LoVo (cell line): ENCODE data around the gene TIAM2.

Experiments
- DNase-seq: peaks from one replicate; pipeline ENCODE4 v3.0.0-alpha.2; 2016; ENCODE audit warnings: low spot score

Gene TIAM2

DNA sequence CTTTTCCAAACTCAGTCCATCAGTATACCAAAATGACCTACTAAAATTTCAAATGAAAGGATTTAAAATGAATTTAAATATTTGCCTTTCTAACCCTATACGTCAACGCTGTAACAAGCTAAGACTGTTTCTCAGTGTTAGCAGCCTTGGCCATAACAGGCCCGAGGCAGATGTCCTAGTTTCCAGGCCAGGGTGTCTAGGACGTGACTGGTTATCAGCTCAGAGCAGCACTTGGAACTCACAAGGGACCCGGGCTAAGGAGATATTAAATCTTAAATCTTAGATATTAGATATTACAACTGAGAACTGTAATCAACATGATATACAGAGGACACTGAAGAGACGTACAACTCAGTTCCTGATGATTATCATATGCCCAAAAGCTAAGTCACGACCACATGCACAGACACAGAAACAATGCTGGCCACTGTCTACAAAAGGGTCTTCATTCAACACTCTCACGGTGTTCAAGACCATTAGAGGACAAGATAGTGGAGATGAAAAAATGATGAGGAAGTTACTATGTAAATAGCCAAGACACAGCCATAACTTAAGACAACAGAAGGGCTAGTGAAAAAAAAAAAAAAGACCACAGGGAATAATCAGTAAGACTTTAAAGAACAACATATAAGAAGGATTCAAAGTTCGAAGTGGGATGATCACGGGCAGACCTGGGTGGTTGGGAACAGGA is 268.4 kb downstream of the TIAM2 start, which contains the start of gene CLDN20:
Gene CLDN20 (plus strand): TSS at position 641 of the 691 bp plus-strand sequence. CDS start 11,707 bp downstream, outside the sequence.
- no peak for DNase-seq

DNA sequence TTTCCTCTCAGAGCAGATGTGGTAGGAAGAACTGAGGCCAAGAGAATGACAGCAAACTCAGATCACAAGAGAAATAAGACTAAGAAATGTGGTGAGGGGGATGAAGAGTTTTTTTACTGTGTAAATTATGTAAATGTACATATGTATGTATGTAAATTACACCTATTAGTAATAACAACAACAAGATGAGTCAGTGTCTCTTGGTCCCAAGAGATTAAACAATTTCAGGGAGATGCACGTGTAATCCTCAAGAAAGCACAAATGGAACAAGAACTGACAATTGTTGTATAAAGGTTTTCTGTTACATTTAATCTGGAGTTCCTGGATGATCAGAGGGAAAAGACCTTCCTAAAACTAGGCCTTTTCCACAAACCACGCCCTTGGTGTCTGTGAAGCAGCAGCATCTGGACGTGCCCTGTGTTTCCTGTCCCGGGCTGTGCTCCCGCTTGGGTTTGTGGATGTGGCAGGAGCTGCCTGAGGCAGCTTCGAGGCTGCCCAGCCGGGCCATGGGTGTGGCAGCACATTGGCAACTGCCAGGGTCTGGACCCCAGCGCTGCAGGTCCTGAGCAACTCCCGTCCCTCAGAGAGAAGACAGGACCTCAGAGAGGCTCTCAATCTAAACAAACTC is 269.7 kb downstream of the TIAM2 start:
- no peak for DNase-seq

DNA sequence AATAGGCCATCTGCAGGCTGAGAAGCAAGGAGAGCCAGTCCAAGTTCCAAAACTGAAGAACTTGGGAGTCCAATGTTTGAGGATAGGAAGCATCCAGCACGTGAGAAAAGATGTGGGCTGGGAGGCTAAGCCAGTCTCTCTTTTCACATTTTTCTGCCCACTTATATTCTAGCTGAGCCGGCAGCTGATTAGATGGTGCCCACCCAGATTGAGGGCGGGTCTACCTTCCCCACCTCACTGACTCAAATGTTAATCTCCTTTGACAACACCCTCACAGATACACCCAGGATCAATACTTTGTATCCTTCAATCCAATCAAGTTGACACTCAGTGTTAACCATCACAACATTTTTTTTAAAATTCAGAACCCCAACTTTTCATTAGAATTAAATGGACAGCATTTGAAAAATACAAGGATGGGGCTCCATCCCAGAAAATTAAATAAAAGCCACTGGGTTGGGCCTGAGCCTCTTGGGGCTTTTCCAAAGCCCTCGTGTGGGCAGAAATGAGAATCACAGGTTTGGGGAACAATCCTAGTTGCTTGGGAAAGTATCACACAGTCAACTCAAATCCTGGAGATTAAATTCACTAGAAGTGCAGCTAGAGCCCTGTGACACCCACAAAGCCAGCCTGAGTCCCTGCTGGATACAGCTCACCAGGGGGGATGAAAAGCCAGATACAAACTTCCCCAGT is 270.9 kb downstream of the TIAM2 start:
- DNase-seq, result no peak

GRCh38 chr6:155267411-155267810 is 272.3 kb downstream of the TIAM2 start:
- DNase-seq, result no peak

DNA sequence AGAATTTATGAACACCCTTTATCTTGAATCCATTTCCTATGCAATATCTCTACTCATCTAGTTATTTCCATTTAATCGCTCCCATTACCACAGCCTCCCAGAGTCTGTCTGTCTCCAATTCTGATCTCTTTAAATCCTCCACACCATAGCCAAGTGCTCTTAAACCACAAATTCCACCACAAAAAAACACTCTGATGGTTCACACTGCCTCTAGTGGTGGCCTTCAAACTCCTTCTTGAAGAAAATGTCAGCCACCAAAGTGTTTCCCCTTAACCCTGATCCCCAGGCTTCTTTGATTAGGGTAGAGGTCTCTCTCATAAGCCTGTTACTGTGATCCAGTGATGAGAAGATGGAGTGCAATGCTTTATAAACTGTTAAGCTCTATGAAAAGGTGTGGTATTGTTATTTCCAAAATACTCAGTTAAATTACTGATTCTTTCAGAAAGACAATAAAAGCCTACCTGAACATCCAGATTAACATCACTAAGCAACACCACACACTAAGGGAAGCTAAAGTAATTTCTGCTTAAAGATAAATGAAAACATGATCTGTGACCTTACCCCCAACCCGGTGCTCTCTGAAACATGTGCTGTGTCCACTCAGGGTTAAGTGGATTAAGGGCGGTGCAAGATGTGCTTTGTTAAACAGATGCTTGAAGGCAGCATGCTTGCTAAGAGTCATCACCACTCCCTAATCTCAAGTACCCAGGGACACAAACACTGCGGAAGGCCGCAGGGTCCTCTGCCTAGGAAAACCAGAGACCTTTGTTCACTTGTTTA is 273.2 kb downstream of the TIAM2 start:
- DNase-seq, result peak; percentile 13

DNA sequence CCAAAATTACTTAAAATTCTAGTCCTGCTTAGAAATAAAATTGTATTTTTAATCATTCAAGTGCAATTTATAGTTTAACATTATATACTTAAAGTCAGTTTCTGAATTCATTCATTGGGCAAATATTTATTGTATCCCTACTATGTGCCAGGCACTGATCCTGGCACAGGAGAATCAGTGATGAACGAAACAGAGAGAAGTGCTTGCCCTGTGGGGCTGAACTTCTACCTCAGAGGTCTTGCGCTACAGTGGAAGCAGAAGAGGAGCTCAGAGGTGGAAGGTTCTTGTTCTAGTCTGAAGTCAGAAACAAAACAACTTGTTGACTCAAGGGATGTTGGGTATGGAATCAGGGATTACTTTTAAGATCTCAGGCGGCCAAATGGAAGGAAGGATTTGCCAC is 274.6 kb downstream of the TIAM2 start:
- no peak for DNase-seq

- no peak for DNase-seq
These were observed 275.5 kb downstream of the TIAM2 start for GRCh38 chr6:155270561-155271091.

DNA sequence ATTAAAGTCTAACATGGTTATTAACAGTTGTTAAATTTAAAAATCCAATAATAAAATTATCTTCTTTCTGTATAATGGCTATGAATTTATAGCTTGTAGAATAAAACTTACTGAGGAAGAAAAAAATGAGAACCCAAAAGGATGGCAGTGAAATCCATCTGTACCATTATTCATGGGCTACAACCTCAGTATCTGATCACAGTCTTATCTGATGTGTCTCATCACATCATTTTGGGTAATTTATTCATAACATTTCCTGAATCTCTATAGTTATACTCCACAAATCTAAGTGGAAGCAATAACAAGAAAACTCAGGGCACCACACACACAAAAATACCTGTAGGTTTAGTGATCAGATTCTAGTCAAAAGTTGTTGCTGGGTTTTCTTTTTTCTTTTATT is 276.0 kb downstream of the TIAM2 start:
- DNase-seq, result no peak

DNA sequence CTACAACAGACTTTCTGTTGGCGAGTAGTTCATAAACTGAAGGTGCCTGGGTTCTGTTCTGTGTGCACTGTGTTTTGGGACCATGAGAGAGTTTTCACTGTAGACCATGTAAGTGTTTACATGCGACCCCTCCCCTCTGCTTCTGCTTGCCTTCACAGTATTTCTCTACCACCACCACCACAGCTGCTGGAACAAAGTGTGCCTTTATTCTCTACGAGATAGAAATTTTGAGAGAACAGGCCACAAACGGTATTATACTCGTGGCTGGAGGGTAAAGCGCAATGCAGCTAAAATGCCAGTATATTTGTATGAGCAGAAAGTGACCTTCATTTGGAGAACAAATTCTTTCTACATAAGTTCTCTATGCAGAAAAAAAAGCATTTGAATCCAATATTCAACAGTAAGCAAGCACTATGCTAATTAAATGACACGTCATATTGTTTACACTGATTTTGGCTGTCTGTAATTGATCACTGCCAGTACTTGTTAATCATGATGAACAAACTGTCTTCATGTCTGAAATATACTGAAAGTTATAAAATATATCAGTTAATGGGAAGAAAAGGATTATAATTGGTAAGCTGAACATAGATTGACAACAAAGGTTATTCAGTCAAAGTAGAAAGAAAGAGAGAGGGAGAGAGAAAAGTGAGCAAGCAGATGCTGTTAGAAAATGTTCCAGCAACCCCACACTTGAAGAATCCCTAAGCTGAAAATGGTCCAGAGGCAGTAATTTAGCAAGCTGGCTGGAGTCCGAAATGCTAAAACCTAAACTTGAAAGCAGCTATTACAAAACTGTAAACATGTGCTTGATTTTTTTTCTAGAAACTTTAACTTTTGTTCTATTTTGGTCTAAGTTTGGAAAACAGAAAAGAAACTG is 277.5 kb downstream of the TIAM2 start:
- DNase-seq, result no peak

DNA sequence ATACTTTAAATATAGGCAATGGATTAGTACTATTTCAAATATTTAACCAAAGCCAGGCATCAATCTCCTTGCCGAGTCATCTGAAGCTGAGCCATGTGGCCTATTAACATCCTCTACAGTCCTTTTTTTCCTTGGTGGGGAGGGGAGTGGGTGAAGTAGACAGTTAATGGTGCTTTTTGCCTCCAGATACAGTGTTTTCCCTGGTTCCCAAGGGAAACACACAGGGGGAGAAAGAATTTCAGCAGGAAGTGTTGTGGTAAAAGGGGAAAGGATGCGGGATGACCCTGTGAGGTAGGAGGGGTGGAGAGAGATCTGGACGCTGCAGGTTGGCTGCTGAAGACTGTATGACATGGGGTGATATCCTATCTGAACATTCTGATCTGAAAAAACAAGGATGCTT is 278.3 kb downstream of the TIAM2 start:
- DNase-seq, result no peak

DNA sequence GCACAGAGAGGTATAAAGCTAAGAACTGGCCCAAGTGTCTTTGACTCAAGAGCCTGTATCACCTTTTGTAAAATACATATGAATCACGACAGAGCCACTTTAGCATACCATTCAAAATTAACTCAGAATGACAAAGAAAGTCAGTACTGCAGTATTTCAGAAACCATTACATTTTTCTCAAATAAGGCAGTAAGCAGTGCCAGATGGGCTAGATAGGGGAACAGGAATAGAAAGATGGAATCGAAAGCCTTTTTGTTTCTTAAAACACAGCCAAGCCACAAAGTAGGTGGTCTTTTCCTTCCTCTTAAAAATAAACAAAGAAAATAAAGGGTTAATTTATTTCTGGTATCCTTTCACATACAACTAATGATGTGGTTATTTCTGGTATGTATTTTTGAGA is 279.0 kb downstream of the TIAM2 start:
- no peak for DNase-seq

DNA sequence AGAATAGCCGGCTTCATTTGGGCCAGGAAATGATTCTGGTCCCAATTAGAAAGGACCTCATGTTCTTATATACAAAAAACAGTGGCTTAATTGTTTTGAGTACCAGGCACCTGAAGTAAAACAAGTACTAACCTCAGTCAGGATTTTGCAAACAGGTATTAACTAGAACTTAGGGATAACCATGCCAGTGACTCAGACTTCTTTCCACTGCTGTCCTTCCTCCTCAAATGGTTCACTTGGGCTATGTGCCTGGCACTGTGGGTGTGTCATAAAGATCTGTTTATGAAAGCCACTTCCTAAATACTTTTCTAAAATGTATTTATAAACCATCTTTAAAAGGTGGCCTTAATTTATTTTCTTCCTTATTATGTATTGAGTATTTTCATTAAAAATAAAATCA is 279.4 kb downstream of the TIAM2 start:
- no peak for DNase-seq

DNA sequence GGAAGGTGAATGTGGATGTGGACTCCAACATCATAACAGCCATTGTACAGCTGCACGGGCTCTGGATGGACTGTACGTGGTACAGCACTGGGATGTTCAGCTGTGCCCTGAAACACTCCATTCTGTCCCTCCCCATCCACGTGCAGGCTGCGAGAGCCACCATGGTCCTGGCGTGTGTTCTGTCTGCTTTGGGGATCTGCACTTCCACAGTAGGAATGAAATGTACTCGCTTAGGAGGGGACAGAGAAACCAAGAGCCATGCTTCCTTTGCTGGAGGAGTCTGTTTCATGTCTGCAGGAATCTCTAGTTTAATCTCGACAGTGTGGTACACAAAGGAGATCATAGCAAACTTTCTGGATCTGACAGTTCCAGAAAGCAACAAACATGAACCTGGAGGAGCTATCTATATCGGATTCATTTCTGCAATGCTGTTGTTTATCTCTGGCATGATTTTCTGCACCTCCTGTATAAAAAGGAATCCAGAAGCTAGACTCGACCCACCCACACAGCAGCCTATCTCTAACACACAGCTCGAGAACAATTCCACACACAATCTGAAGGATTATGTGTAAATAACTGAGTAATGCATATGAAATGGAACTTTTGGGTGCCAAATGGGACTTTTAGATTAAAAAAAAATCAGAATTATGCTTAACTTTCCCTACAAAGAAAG is 280.8 kb downstream of the TIAM2 start:
- DNase-seq, result no peak

GRCh38 chr6:155276638-155277037 is 281.5 kb downstream of the TIAM2 start:
- no peak for DNase-seq

- DNase-seq, result no peak
These were observed 283.4 kb downstream of the TIAM2 start for GRCh38 chr6:155278319-155279049.

GRCh38 chr6:155284775-155285174 is 289.7 kb downstream of the TIAM2 start:
- DNase-seq, result no peak

GRCh38 chr6:155287762-155288161 is 292.6 kb downstream of the TIAM2 start:
- no peak for DNase-seq

- no peak for DNase-seq
These were observed 295.4 kb downstream of the TIAM2 start for GRCh38 chr6:155290491-155290890.

DNA sequence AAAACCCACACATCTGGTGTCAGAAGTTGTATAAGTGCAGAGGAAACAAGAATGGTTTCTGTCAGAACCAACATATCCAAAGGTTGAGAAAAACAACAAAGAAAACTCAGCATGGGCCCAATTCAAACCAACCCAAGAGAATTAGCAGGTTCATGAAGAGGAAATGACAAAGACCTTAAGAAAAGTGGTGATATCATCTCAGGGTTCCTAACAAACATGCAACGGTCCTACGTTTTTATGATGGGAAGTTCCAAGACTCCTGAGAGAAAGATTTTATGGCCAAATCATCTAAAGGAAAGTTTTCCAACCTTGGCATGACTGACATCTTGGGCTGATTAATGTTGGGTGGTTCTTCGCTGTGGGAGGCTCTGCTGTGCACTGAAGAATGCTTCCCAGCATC is 296.2 kb downstream of the TIAM2 start:
- DNase-seq, result no peak

GRCh38 chr6:155292711-155293110 is 297.6 kb downstream of the TIAM2 start:
- no peak for DNase-seq
